ENCODE results near the gene CCNT2.

- TF ChIP-seq EZH2phosphoT487 (IDR thresholded peaks at IDR 0.05; ENCODE audit: insufficient read depth, low read depth) (no peak), EZH2 (IDR thresholded peaks at IDR 0.05; ENCODE audit: insufficient read depth, poor library complexity, severe bottlenecking) (no peak)
These were observed 615 bp upstream of the CCNT2 start for GRCh38 chr2:134917888-134918525.
